ENCODE measurements around the gene CS.
A peak's percentile ranks its signal among the peaks of the same experiment; 100 is the strongest.

Gene CS

GRCh38 chr12:56341616-56342015 is 41.5 kb upstream of the CS start:
- DNase-seq, result no peak
- no peak overlapping the region for H4K8ac ChIP-seq (ENCODE audit: low read depth, low read length)
- H3K27me3 ChIP-seq (ENCODE audit: insufficient read depth, low read length, poor library complexity), result no peaks in the 10 kb centered on the region
- no peaks in the 10 kb centered on the region for H3K79me2 ChIP-seq (ENCODE audit: control insufficient read depth, insufficient read depth, low read length)
- H3K4me3 ChIP-seq (ENCODE audit: low read length), result no peak overlapping the region
- H3K4ac ChIP-seq (ENCODE audit: low read depth, low read length), result no peak overlapping the region
- no peaks in the 10 kb centered on the region for H3K79me1 ChIP-seq (ENCODE audit: low read length)
- H3K9ac ChIP-seq (ENCODE audit: low read length), result no peak overlapping the region
- H2AK5ac ChIP-seq (ENCODE audit: low read length), result no peak overlapping the region
- peaks cover 2% of the 10 kb centered on the region for H3K36me3 ChIP-seq (ENCODE audit: control insufficient read depth, insufficient read depth, low read length)
- no peak overlapping the region for H4K5ac ChIP-seq (ENCODE audit: low read length)
- H3K4me1 ChIP-seq (ENCODE audit: control insufficient read depth, low read depth, low read length), result no peaks in the 10 kb centered on the region
- no peak overlapping the region for H3K4me2 ChIP-seq (ENCODE audit: low read length)
- H3K18ac ChIP-seq (ENCODE audit: low read length), result no peak overlapping the region
- H3K56ac ChIP-seq (ENCODE audit: low read length), result no peak overlapping the region
- H2BK5ac ChIP-seq (ENCODE audit: low read length), result no peak overlapping the region
- H2BK15ac ChIP-seq (replicated peaks; ENCODE audit: low read depth), result no peak overlapping the region
- H2BK120ac ChIP-seq (ENCODE audit: low read depth, low read length), result no peak overlapping the region
- no CpG with 5 or more reads among the region's 1 CpG for WGBS (ENCODE audit: extremely low coverage, insufficient coverage, low lambda C conversion rate)
- H3K27ac ChIP-seq (ENCODE audit: low read depth, low read length), result no peak overlapping the region
- H3K23ac ChIP-seq (ENCODE audit: low read length), result no peak overlapping the region

DNA sequence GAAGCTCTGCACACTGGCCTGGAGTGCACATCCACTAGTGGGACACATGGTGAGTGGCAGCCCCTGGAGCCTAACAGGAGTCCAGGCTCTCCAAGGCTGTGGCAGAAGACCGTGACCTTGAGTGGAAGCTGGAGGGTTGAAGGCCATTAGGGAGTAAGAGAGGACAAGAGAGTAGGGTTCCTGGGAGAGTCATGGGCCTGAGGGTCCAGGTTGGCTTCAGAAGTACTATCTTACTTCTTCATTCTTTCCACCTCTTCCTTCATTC is 39.0 kb upstream of the CS start:
- Histone ChIP-seq H3K27ac (ENCODE audit: low read depth, low read length) (no peak overlapping the region), H2BK5ac (ENCODE audit: low read length) (no peak overlapping the region), H3K4me1 (ENCODE audit: control insufficient read depth, low read depth, low read length) (no peaks in the 10 kb centered on the region), H2BK15ac (replicated peaks; ENCODE audit: low read depth) (no peak overlapping the region), H3K23ac (ENCODE audit: low read length) (no peak overlapping the region), H3K4me2 (ENCODE audit: low read length) (no peak overlapping the region), H3K79me1 (ENCODE audit: low read length) (no peaks in the 10 kb centered on the region), H3K36me3 (ENCODE audit: control insufficient read depth, insufficient read depth, low read length) (peaks cover 2% of the 10 kb centered on the region), H3K27me3 (ENCODE audit: insufficient read depth, low read length, poor library complexity) (no peaks in the 10 kb centered on the region), H4K8ac (ENCODE audit: low read depth, low read length) (no peak overlapping the region), H3K79me2 (ENCODE audit: control insufficient read depth, insufficient read depth, low read length) (no peaks in the 10 kb centered on the region), H3K4me3 (ENCODE audit: low read length) (no peak overlapping the region), H4K5ac (ENCODE audit: low read length) (no peak overlapping the region), H3K4ac (ENCODE audit: low read depth, low read length) (no peak overlapping the region), H2BK120ac (ENCODE audit: low read depth, low read length) (no peak overlapping the region), H3K9ac (ENCODE audit: low read length) (no peak overlapping the region), H3K18ac (ENCODE audit: low read length) (no peak overlapping the region), H2AK5ac (ENCODE audit: low read length) (no peak overlapping the region), H3K56ac (ENCODE audit: low read length) (no peak overlapping the region)
- WGBS (ENCODE audit: extremely low coverage, insufficient coverage, low lambda C conversion rate), result no CpG with 5 or more reads among the region's 1 CpG
- no peak for DNase-seq

GRCh38 chr12:56338308-56339157 is 38.4 kb upstream of the CS start, which contains the start of gene IL23A:
Gene IL23A (plus strand): TSS chr12:56338884. CDS start chr12:56339045, 161 bp downstream.
- Histone ChIP-seq H3K56ac (ENCODE audit: low read length) (no peak within 1 kb of the TSS), H3K4ac (ENCODE audit: low read depth, low read length) (no peak within 1 kb of the TSS), H3K4me1 (ENCODE audit: control insufficient read depth, low read depth, low read length) (no peaks in the 10 kb centered on the region), H3K23ac (ENCODE audit: low read length) (no peak within 1 kb of the TSS), H2BK15ac (replicated peaks; ENCODE audit: low read depth) (no peak within 1 kb of the TSS), H2AK5ac (ENCODE audit: low read length) (no peak within 1 kb of the TSS), H3K9ac (ENCODE audit: low read length) (no peak within 1 kb of the TSS), H4K8ac (ENCODE audit: low read depth, low read length) (peak within 1 kb of the TSS; percentile 82), H2BK5ac (ENCODE audit: low read length) (no peak within 1 kb of the TSS), H3K79me1 (ENCODE audit: low read length) (no peaks in the 10 kb centered on the region), H4K5ac (ENCODE audit: low read length) (no peak within 1 kb of the TSS), H3K79me2 (ENCODE audit: control insufficient read depth, insufficient read depth, low read length) (no peaks in the 10 kb centered on the region), H3K4me3 (ENCODE audit: low read length) (no peak within 1 kb of the TSS), H2BK120ac (ENCODE audit: low read depth, low read length) (no peak within 1 kb of the TSS), H3K36me3 (ENCODE audit: control insufficient read depth, insufficient read depth, low read length) (peaks cover 2% of the 10 kb centered on the region), H3K4me2 (ENCODE audit: low read length) (no peak within 1 kb of the TSS), H3K18ac (ENCODE audit: low read length) (no peak within 1 kb of the TSS), H3K27me3 (ENCODE audit: insufficient read depth, low read length, poor library complexity) (no peaks in the 10 kb centered on the region), H3K27ac (ENCODE audit: low read depth, low read length) (no peak within 1 kb of the TSS)
- DNase-seq, result no peak
- no CpG with 5 or more reads among the region's 9 CpGs for WGBS (ENCODE audit: extremely low coverage, insufficient coverage, low lambda C conversion rate)

GRCh38 chr12:56337753-56338251 is 37.7 kb upstream of the CS start:
- no CpG with 5 or more reads among the region's 8 CpGs for WGBS (ENCODE audit: extremely low coverage, insufficient coverage, low lambda C conversion rate)
- Histone ChIP-seq H3K23ac (ENCODE audit: low read length) (no peak overlapping the region), H2BK15ac (replicated peaks; ENCODE audit: low read depth) (no peak overlapping the region)

GRCh38 chr12:56336361-56337167 is 36.4 kb upstream of the CS start:
- Histone ChIP-seq H3K9ac (ENCODE audit: low read length) (no peak overlapping the region), H2BK120ac (ENCODE audit: low read depth, low read length) (no peak overlapping the region), H3K27me3 (ENCODE audit: insufficient read depth, low read length, poor library complexity) (no peaks in the 10 kb centered on the region), H3K4me2 (ENCODE audit: low read length) (no peak overlapping the region), H2BK15ac (replicated peaks; ENCODE audit: low read depth) (no peak overlapping the region), H3K4me1 (ENCODE audit: control insufficient read depth, low read depth, low read length) (peaks cover 6% of the 10 kb centered on the region), H3K27ac (ENCODE audit: low read depth, low read length) (no peak overlapping the region), H3K56ac (ENCODE audit: low read length) (no peak overlapping the region), H3K79me1 (ENCODE audit: low read length) (no peaks in the 10 kb centered on the region), H4K8ac (ENCODE audit: low read depth, low read length) (no peak overlapping the region), H3K79me2 (ENCODE audit: control insufficient read depth, insufficient read depth, low read length) (no peaks in the 10 kb centered on the region), H2BK5ac (ENCODE audit: low read length) (no peak overlapping the region), H3K4me3 (ENCODE audit: low read length) (no peak overlapping the region), H3K23ac (ENCODE audit: low read length) (no peak overlapping the region), H4K5ac (ENCODE audit: low read length) (no peak overlapping the region), H2AK5ac (ENCODE audit: low read length) (no peak overlapping the region), H3K4ac (ENCODE audit: low read depth, low read length) (no peak overlapping the region), H3K36me3 (ENCODE audit: control insufficient read depth, insufficient read depth, low read length) (no peaks in the 10 kb centered on the region), H3K18ac (ENCODE audit: low read length) (no peak overlapping the region)
- WGBS (ENCODE audit: extremely low coverage, insufficient coverage, low lambda C conversion rate), result no CpG with 5 or more reads among the region's 9 CpGs
- no peak for DNase-seq

More at GRCh38 chr12:56337753-56338251, 37.7 kb upstream of the CS start:
- Histone ChIP-seq H3K36me3 (ENCODE audit: control insufficient read depth, insufficient read depth, low read length) (no peaks in the 10 kb centered on the region), H2BK120ac (ENCODE audit: low read depth, low read length) (no peak overlapping the region), H3K9ac (ENCODE audit: low read length) (no peak overlapping the region), H3K4ac (ENCODE audit: low read depth, low read length) (no peak overlapping the region), H3K4me3 (ENCODE audit: low read length) (no peak overlapping the region), H3K4me1 (ENCODE audit: control insufficient read depth, low read depth, low read length) (peaks cover 4% of the 10 kb centered on the region), H3K27me3 (ENCODE audit: insufficient read depth, low read length, poor library complexity) (no peaks in the 10 kb centered on the region), H3K79me2 (ENCODE audit: control insufficient read depth, insufficient read depth, low read length) (no peaks in the 10 kb centered on the region), H3K18ac (ENCODE audit: low read length) (no peak overlapping the region), H3K56ac (ENCODE audit: low read length) (no peak overlapping the region), H4K8ac (ENCODE audit: low read depth, low read length) (peak overlapping the region; percentile 82), H3K79me1 (ENCODE audit: low read length) (no peaks in the 10 kb centered on the region), H3K4me2 (ENCODE audit: low read length) (no peak overlapping the region), H2BK5ac (ENCODE audit: low read length) (no peak overlapping the region), H4K5ac (ENCODE audit: low read length) (no peak overlapping the region), H2AK5ac (ENCODE audit: low read length) (no peak overlapping the region), H3K27ac (ENCODE audit: low read depth, low read length) (no peak overlapping the region)
- DNase-seq, result no peak
